GM19455 (cell line): ENCODE data around the gene NLRP8.
"Not testable (repeated sequence)": the region's sequence is repeated elsewhere in the genome, so short reads cannot be mapped to it uniquely, and the experiment has no call there.

Source experiments
- ATAC-seq: cut with Tn5 transposase; IDR thresholded peaks from one replicate; pipeline ENCODE4 v1.9.1; 2021; ENCODE audit not compliant: unreplicated experiment

Gene NLRP8

GRCh38 chr19:55962186-55962585 is 14.6 kb downstream of the NLRP8 start:
- ATAC-seq = no peak

GRCh38 chr19:55973982-55974381 is 26.4 kb downstream of the NLRP8 start:
- ATAC-seq = no peak

GRCh38 chr19:55980415-55980814 is 32.8 kb downstream of the NLRP8 start:
- ATAC-seq = no peak

GRCh38 chr19:55985254-55985653 is 37.6 kb downstream of the NLRP8 start:
- ATAC-seq = no peak

GRCh38 chr19:55986487-55986886 is 38.9 kb downstream of the NLRP8 start, which contains the start of gene NLRP5:
TSS of gene NLRP5 (plus strand) at chr19:55986775.
- no peak for ATAC-seq

GRCh38 chr19:55990831-55991230 is 43.2 kb downstream of the NLRP8 start:
- ATAC-seq = no peak

GRCh38 chr19:55993492-55993891 is 45.9 kb downstream of the NLRP8 start:
- no peak for ATAC-seq

- no peak for ATAC-seq
These were observed 67.1 kb downstream of the NLRP8 start for GRCh38 chr19:56014765-56015164.

- ATAC-seq = no peak
These were observed 68.1 kb downstream of the NLRP8 start for GRCh38 chr19:56015756-56016155.

- not testable (repeated sequence) for ATAC-seq
These were observed 71.7 kb downstream of the NLRP8 start for GRCh38 chr19:56019325-56019724.

GRCh38 chr19:56020355-56020975 is 72.8 kb downstream of the NLRP8 start:
- not testable (repeated sequence) for ATAC-seq

GRCh38 chr19:56026769-56027168 is 79.1 kb downstream of the NLRP8 start:
- no peak for ATAC-seq
